HCT116 (cell line): ENCODE measurements around the gene WDR62. TPM values are rescaled to one million over a fixed set of nuclear protein-coding genes. Genes with fewer than 3 reads are reported as not detected.
"Not testable (repeated sequence)": the region's sequence is repeated elsewhere in the genome, so short reads cannot be mapped to it uniquely, and the experiment has no call there.

Source experiments
- ATAC-seq: fragments of 200-7000 bp; cut with Tn5 transposase; 2 replicates; pipeline ENCODE4 v1.9.1; 2020; ENCODE audit warnings: mild to moderate bottlenecking, moderate library complexity
- BruUV-seq: library from RNA; stranded (reverse); fragments of 400-500 nt; replicated peaks from 2 replicates; lab custom pipeline; 2021; lab: Mats Ljungman, UMichigan
- CTCF ChIA-PET: fragments of 300-600 bp; sonication (Branson Sonifier 250); formaldehyde crosslinking; loops from one replicate; lab custom pipeline; 2021; ENCODE audit warnings: antibody characterized with exemption; lab: Charles Lee
- POLR2A ChIA-PET: fragments of 300-600, 350-600 bp; sonication (Branson Sonifier 250); formaldehyde crosslinking; loops from one replicate; lab custom pipeline; 2021; ENCODE audit warnings: antibody characterized with exemption; lab: Charles Lee
- RAD21 ChIA-PET, 2 experiments: fragments of 300-600 bp; sonication (Branson Sonifier 250); formaldehyde crosslinking; loops; one replicate each; lab custom pipeline; 2023; ENCODE audit warnings: low total read pairs in 2 of 2; ENCODE audit not compliant: uncharacterized antibody in 2 of 2, unreplicated experiment in 2 of 2, low non-redundant PET in 1 of 2; lab: Charles Lee
- DNase-seq: peaks from one replicate; pipeline ENCODE4 v3.0.0-alpha.2; 2010; ENCODE audit warnings: low read depth, low spot score
- H2AFZ ChIP-seq: fragments of 200-600 bp; shearing (Covaris generic), sonication (generic); 2 replicates; pipeline ENCODE4 v1.6.1; 2017; ENCODE audit warnings: low read depth, mixed run types, mixed read lengths, antibody characterized with exemption, low read length; ENCODE audit not compliant: poor library complexity, severe bottlenecking
- H3K27ac ChIP-seq: 2 replicates; pipeline ENCODE4 v1.5.1; 2012; ENCODE audit warnings: low read depth, low read length
- H3K27me3 ChIP-seq: fragments of 200-600 bp; sonication (generic); 2 replicates; pipeline ENCODE4 v1.6.1; 2016; ENCODE audit warnings: mixed run types, low read length, mixed read lengths; ENCODE audit not compliant: insufficient read depth
- H3K36me3 ChIP-seq, 2 experiments: fragments of 200-500 bp in 1 of 2; fragments of 200-600 bp in 1 of 2; sonication (Bioruptor generic) in 1 of 2; sonication (generic) in 1 of 2; 2 replicates each; pipeline versions ENCODE4 v1.5.1 to v1.6.1; 2014 to 2016; ENCODE audit warnings: low read length in 2 of 2, inconsistent platforms in 1 of 2, mixed read lengths in 1 of 2, mixed run types in 1 of 2; ENCODE audit not compliant: insufficient read depth in 2 of 2, control insufficient read depth in 1 of 2
- H3K4me1 ChIP-seq, 2 experiments: fragments of 200-600 bp in 1 of 2; sonication (generic) in 1 of 2; 2 replicates each; pipeline versions ENCODE4 v1.5.1 to v1.6.1; 2012 to 2017; ENCODE audit warnings: low read length in 2 of 2, inconsistent platforms in 1 of 2, mild to moderate bottlenecking in 1 of 2, mixed read lengths in 1 of 2, mixed run types in 1 of 2, moderate library complexity in 1 of 2; ENCODE audit not compliant: insufficient read depth in 2 of 2, control insufficient read depth in 1 of 2
- H3K4me2 ChIP-seq: fragments of 200-600 bp; sonication (generic); 2 replicates; pipeline ENCODE4 v1.6.1; 2017; ENCODE audit warnings: mixed run types, low read length, mixed read lengths
- H3K4me3 ChIP-seq, 2 experiments: fragments of 200-600 bp in 1 of 2; sonication (generic) in 1 of 2; replicated peaks in 1 of 2; 2 replicates each; pipeline ENCODE4 v1.5.1; 2011 to 2016; ENCODE audit warnings: low read length in 2 of 2, control low read depth in 1 of 2, low read depth in 1 of 2, mild to moderate bottlenecking in 1 of 2, mixed read lengths in 1 of 2, mixed run types in 1 of 2
- H3K79me2 ChIP-seq: fragments of 200-600 bp; sonication (generic); 2 replicates; pipeline ENCODE4 v1.6.1; 2017; ENCODE audit warnings: mild to moderate bottlenecking, mixed run types, low read length, moderate library complexity, mixed read lengths; ENCODE audit not compliant: insufficient read depth
- H3K9ac ChIP-seq: fragments of 200-600 bp; sonication (generic); 2 replicates; pipeline ENCODE4 v1.6.1; 2016; ENCODE audit warnings: low read length, mixed read lengths
- H3K9me2 ChIP-seq: fragments of 200-600 bp; sonication (generic), shearing (Covaris generic); 2 replicates; pipeline ENCODE4 v1.6.1; 2017; ENCODE audit warnings: mixed run types, mild to moderate bottlenecking, moderate library complexity; ENCODE audit not compliant: insufficient read depth
- H3K9me3 ChIP-seq, 2 experiments: fragments of 200-500 bp in 1 of 2; fragments of 200-600 bp in 1 of 2; sonication (Bioruptor generic) in 1 of 2; sonication (generic) in 1 of 2; 2 replicates each; pipeline ENCODE4 v1.6.1; 2014 to 2017; ENCODE audit warnings: low read length in 2 of 2, mixed read lengths in 2 of 2, inconsistent platforms in 1 of 2, low read depth in 1 of 2, mild to moderate bottlenecking in 1 of 2, mixed run types in 1 of 2, moderate library complexity in 1 of 2; ENCODE audit not compliant: control insufficient read depth in 1 of 2, insufficient read depth in 1 of 2
- H4K20me1 ChIP-seq: fragments of 200-600 bp; sonication (generic), shearing (Covaris generic); 2 replicates; pipeline ENCODE4 v1.6.1; 2017; ENCODE audit warnings: mixed run types, mild to moderate bottlenecking, moderate library complexity; ENCODE audit not compliant: insufficient read depth
- ATF3 ChIP-seq: IDR thresholded peaks from 2 replicates; pipeline ENCODE4 v1.6.1; 2012
- EGR1 ChIP-seq: IDR thresholded peaks from 2 replicates; pipeline ENCODE4 v1.6.1; 2012; ENCODE audit warnings: low read depth
- EZH2phosphoT487 ChIP-seq: fragments of 200-600 bp; IDR thresholded peaks from 2 replicates; pipeline ENCODE4 v1.6.1; 2018; ENCODE audit warnings: antibody characterized with exemption, borderline replicate concordance
- POLR2A ChIP-seq: IDR thresholded peaks from 2 replicates; pipeline ENCODE4 v1.7.0; 2011; ENCODE audit warnings: borderline replicate concordance; ENCODE audit not compliant: insufficient read depth, insufficient read length; ENCODE audit errors: extremely low read depth
- POLR2AphosphoS5 ChIP-seq: IDR thresholded peaks from 2 replicates; pipeline ENCODE4 v1.6.1; 2011; ENCODE audit warnings: mild to moderate bottlenecking, low read depth, low read length, moderate library complexity
- ZFX ChIP-seq: fragments of 450-650 bp; IDR thresholded peaks from 2 replicates; pipeline ENCODE4 v1.6.1; 2017
- intact Hi-C: fragments of 100-400 bp; cut with micrococcal nuclease; formaldehyde crosslinking; loops from 2 replicates; pipeline ENCODE4 v1.10.0; 2022
- total RNA-seq: library from RNA; stranded (reverse); gene quantifications from one replicate; pipeline ENCODE4 v1.2.1, GENCODE V29; 2021; ENCODE audit not compliant: unreplicated experiment

Gene WDR62
- total RNA-seq, 1 experiment from 2014 or later: 17.0 TPM

GRCh38 chr19:36064826-36065225 is 10.1 kb downstream of the WDR62 start (continued):
- no peak for TF ChIP-seq ZFX
- no peak for TF ChIP-seq EGR1
- no peak for TF ChIP-seq POLR2A
- TF ChIP-seq EZH2phosphoT487: no peak

GRCh38 chr19:36067681-36068080 is 13.0 kb downstream of the WDR62 start:
- POLR2A ChIA-PET: no interaction called here
- Histone ChIP-seq H3K4me3 (no peak overlapping the region), H3K36me3 (peaks cover 4 to 40% of the 10 kb centered on the region in 2 experiments), H3K27me3 (no peaks in the 10 kb centered on the region), H4K20me1 (peaks cover 13% of the 10 kb centered on the region; the same call in 1 of the 2 replicates), H3K9ac (no peak overlapping the region), H3K27ac (no peak overlapping the region), H3K4me2 (no peak overlapping the region), H3K9me3 (no peaks in the 10 kb centered on the region), H3K4me1 (peaks cover 14 to 17% of the 10 kb centered on the region in 2 experiments), H3K9me2 (no peaks in the 10 kb centered on the region), H3K79me2 (no peaks in the 10 kb centered on the region; the same call in 1 of the 2 replicates), H2AFZ (no peak overlapping the region)
- intact Hi-C loops: loop anchor here (10.0 kb wide), 1 partner anchor 1047 kb away; no protein-coding TSS in a partner anchor
- TF ChIP-seq ZFX (no peak), ATF3 (no peak), POLR2AphosphoS5 (no peak)
- ATAC-seq: no peak
- RAD21 ChIA-PET: interaction anchor here in 1 of 2 experiments (0.9 kb wide), 1 partner anchor 96 kb away, joined by 3 read pairs; no protein-coding TSS in a partner anchor
- CTCF ChIA-PET: no interaction called here
- no TSS peak for BruUV-seq
- no peak for DNase-seq

- Histone ChIP-seq H3K36me3 (peaks cover 11 to 50% of the 10 kb centered on the region in 2 experiments), H3K4me1 (peaks cover 14 to 17% of the 10 kb centered on the region in 2 experiments), H4K20me1 (peaks cover 13% of the 10 kb centered on the region; the same call in 1 of the 2 replicates)
- H3K4me3 ChIP-seq, H3K4me2 ChIP-seq, H3K79me2 ChIP-seq, CTCF ChIA-PET, H3K27ac ChIP-seq, ATAC-seq, RAD21 ChIA-PET, POLR2A ChIA-PET, H3K27me3 ChIP-seq, H3K9me2 ChIP-seq, H3K9me3 ChIP-seq, DNase-seq, BruUV-seq, H2AFZ ChIP-seq, H3K9ac ChIP-seq: not testable (repeated sequence)
- intact Hi-C loops: loop anchor here (10.0 kb wide), 1 partner anchor 1046 kb away; no protein-coding TSS in a partner anchor
Measured at GRCh38 chr19:36068810-36069499, 14.3 kb downstream of the WDR62 start.
